Measurements from ENCODE around the gene MS4A15.
"Not testable (repeated sequence)": the region's sequence is repeated elsewhere in the genome, so short reads cannot be mapped to it uniquely, and the experiment has no call there.

The MS4A15 gene

GRCh38 chr11:60756307-60757032, at the start of gene MS4A15:
MS4A15 (plus strand) TSS chr11:60756867; CDS start chr11:60763734, 6,867 bp downstream.
- no peak for DNase-seq (ENCODE audit: low read depth in 2 of 2)

- DNase-seq (ENCODE audit: low read depth in 2 of 2): no peak
Measured at GRCh38 chr11:60706931-60707330, 49.7 kb upstream of the MS4A15 start.

- DNase-seq (ENCODE audit: low read depth in 2 of 2): no peak
Measured at GRCh38 chr11:60710482-60710881, 46.2 kb upstream of the MS4A15 start.

GRCh38 chr11:60711276-60711675, 45.4 kb upstream of the MS4A15 start:
- no peak for DNase-seq (ENCODE audit: low read depth in 2 of 2)

GRCh38 chr11:60713423-60713822, 43.2 kb upstream of the MS4A15 start:
- not testable (repeated sequence) for DNase-seq (ENCODE audit: low read depth in 2 of 2)

GRCh38 chr11:60717956-60718355, 38.7 kb upstream of the MS4A15 start:
- DNase-seq (ENCODE audit: low read depth in 2 of 2): no peak

- DNase-seq (ENCODE audit: low read depth in 2 of 2): no peak
Measured at GRCh38 chr11:60718524-60719316, 37.9 kb upstream of the MS4A15 start.

GRCh38 chr11:60719391-60719790, 37.3 kb upstream of the MS4A15 start:
- no peak for DNase-seq (ENCODE audit: low read depth in 2 of 2)

GRCh38 chr11:60720460-60720859, 36.2 kb upstream of the MS4A15 start:
- no peak for DNase-seq (ENCODE audit: low read depth in 2 of 2)

GRCh38 chr11:60724420-60724819, 32.2 kb upstream of the MS4A15 start, which contains the start of gene MS4A18:
MS4A18 (plus strand) TSS chr11:60724720.
- DNase-seq (ENCODE audit: low read depth in 2 of 2): no peak

GRCh38 chr11:60725592-60725991, 31.1 kb upstream of the MS4A15 start:
- DNase-seq (ENCODE audit: low read depth in 2 of 2): no peak

- no peak for DNase-seq (ENCODE audit: low read depth in 2 of 2)
Measured at GRCh38 chr11:60731586-60731985, 25.1 kb upstream of the MS4A15 start.

GRCh38 chr11:60734279-60734678, 22.4 kb upstream of the MS4A15 start:
- DNase-seq (ENCODE audit: low read depth in 2 of 2): no peak

GRCh38 chr11:60739114-60739513, 17.6 kb upstream of the MS4A15 start:
- DNase-seq (ENCODE audit: low read depth in 2 of 2): no peak

GRCh38 chr11:60740573-60740972, 16.1 kb upstream of the MS4A15 start:
- DNase-seq (ENCODE audit: low read depth in 2 of 2): no peak

GRCh38 chr11:60741421-60741820, 15.2 kb upstream of the MS4A15 start:
- DNase-seq (ENCODE audit: low read depth in 2 of 2): no peak

GRCh38 chr11:60743058-60743457, 13.6 kb upstream of the MS4A15 start:
- DNase-seq (ENCODE audit: low read depth in 2 of 2): no peak

GRCh38 chr11:60744114-60744513, 12.6 kb upstream of the MS4A15 start:
- DNase-seq (ENCODE audit: low read depth in 2 of 2): no peak

- no peak for DNase-seq (ENCODE audit: low read depth in 2 of 2)
Measured at GRCh38 chr11:60747359-60747873, 9.3 kb upstream of the MS4A15 start.

GRCh38 chr11:60748225-60748624, 8.4 kb upstream of the MS4A15 start:
- no peak for DNase-seq (ENCODE audit: low read depth in 2 of 2)

GRCh38 chr11:60748821-60749220, 7.8 kb upstream of the MS4A15 start:
- no peak for DNase-seq (ENCODE audit: low read depth in 2 of 2)

GRCh38 chr11:60750911-60751310, 5.8 kb upstream of the MS4A15 start:
- DNase-seq (ENCODE audit: low read depth in 2 of 2): no peak

GRCh38 chr11:60753309-60753708, 3.4 kb upstream of the MS4A15 start:
- no peak for DNase-seq (ENCODE audit: low read depth in 2 of 2)
